Lower leg skin (tissue), 3 donors: ENCODE data around the gene CPEB4.

Experiments
- CTCF ChIP-seq, 3 donors: fragments of 450-650 bp; IDR thresholded peaks; one replicate each; pipeline ENCODE4 v1.5.1; 2016; ENCODE audit warnings: antibody characterized with exemption in 3 of 3, mild to moderate bottlenecking in 3 of 3, moderate library complexity in 2 of 3
- POLR2A ChIP-seq, 2 donors: fragments of 450-650 bp; IDR thresholded peaks; one replicate each; pipeline ENCODE4 v1.6.1; 2016 to 2017; ENCODE audit warnings: antibody characterized with exemption in 2 of 2, mild to moderate bottlenecking in 1 of 2, moderate library complexity in 1 of 2

- TF ChIP-seq CTCF (IDR thresholded peaks at IDR 0.05) (no peak), POLR2A (IDR thresholded peaks at IDR 0.05) (no peak)
Measured at GRCh38 chr5:173863359-173863758, 24.8 kb upstream of the CPEB4 start.
